GM19043 (cell line): ENCODE data around the gene MAP3K7CL.

Source experiments
- ATAC-seq: cut with Tn5 transposase; IDR thresholded peaks from one replicate; pipeline ENCODE4 v1.9.1; 2021; ENCODE audit warnings: low read depth; ENCODE audit not compliant: unreplicated experiment

The MAP3K7CL gene

DNA sequence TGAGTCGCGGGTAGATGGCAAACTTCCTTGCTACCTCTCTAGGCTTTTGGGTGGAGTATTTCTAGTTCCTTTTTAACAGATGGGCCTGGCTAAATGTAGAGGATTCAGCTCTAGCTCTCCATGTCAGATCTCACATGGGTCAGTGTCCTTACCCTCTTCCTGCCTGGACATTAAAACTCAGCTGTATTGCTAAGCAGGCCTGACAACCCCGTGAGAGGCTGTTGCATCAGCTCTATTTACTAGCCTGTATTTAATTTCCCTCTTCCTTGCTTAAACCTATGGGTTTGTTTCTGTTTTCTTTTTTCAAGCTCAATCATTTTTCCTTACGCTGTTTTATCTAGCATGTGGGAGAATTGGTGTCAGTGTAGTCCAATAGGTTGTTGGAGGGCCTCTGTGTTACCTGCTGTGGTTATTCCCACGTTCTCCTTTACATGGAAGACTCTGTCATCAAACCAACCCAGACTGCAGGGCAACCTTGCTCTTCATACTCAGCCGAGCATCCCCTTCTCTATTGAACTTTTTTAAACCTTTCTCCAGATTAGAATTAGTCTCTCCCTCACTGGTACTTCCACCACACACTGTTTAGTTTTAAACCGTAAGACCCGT lies 88.8 kb downstream of the MAP3K7CL start:
- ATAC-seq, result no peak

DNA sequence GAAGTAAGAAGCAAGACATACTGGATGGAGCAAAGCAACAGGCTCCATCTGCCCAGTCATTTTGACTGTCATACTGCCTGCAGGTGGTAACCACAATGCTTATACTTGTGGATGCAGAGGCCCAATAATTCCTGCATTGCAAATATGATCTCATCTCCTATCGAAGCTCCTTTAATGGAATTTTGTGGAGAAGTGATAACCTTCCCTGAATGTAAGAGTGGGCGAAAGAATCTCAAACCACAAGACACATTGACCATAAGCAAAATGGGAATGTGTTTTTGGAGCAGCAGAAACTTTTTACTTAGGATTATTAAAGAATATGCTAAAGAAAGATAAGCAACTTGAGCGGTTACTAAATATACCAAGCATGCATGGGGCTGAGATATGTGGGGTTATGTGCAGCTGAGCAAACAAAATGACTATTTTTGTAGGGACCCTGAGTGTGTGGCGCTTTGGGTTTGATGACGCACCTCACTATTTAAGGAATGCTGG lies 90.9 kb downstream of the MAP3K7CL start:
- no peak for ATAC-seq

DNA sequence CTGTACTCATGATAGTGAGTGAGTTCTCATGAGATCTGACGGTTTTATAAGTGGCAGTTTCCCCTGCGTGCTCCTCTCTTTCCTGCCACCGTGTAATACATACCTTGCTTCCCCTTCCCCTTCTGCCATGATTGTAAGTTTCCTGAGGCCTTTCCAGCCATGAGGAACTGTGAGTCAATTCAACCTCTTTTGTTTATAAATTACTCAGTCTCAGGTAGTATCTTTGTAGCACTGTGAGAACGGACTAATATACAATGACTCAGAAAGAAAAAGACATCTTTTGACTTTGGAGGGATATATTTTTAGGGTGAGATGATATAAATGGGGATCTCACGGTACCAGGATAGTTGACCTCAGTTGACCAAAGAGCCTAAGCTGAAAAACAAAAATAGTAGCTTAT lies 93.6 kb downstream of the MAP3K7CL start:
- ATAC-seq, result no peak
